NCI-H510A (cell line): ENCODE data around the gene IL15RA.
"Not testable (repeated sequence)": the region's sequence is repeated elsewhere in the genome, so short reads cannot be mapped to it uniquely, and the experiment has no call there.

Source experiments
- DNase-seq: peaks from one replicate; lab custom pipeline; 2025; lab: John Stamatoyannopoulos, UW

Gene IL15RA

GRCh38 chr10:5968681-5969453, 8.5 kb downstream of the IL15RA start:
- DNase-seq, result no peak

GRCh38 chr10:5968037-5968680, 9.2 kb downstream of the IL15RA start:
- no peak for DNase-seq

GRCh38 chr10:5965266-5965665, 12.1 kb downstream of the IL15RA start:
- no peak for DNase-seq

- no peak for DNase-seq
Observed at GRCh38 chr10:5964736-5965135, 12.6 kb downstream of the IL15RA start.

- DNase-seq, result no peak
Observed at GRCh38 chr10:5963591-5963990, 13.8 kb downstream of the IL15RA start.

- DNase-seq, result no peak
Observed at GRCh38 chr10:5963071-5963470, 14.3 kb downstream of the IL15RA start.

- not testable (repeated sequence) for DNase-seq
Observed at GRCh38 chr10:5962358-5962940, 14.9 kb downstream of the IL15RA start.

GRCh38 chr10:5961405-5962100, 15.8 kb downstream of the IL15RA start:
- DNase-seq, result no peak

GRCh38 chr10:5960973-5961275, 16.4 kb downstream of the IL15RA start:
- not testable (repeated sequence) for DNase-seq

GRCh38 chr10:5960070-5960972, 17.0 kb downstream of the IL15RA start:
- DNase-seq, result no peak

- no peak for DNase-seq
Observed at GRCh38 chr10:5959581-5960069, 17.7 kb downstream of the IL15RA start.

- DNase-seq, result no peak
Observed at GRCh38 chr10:5959142-5959541, 18.2 kb downstream of the IL15RA start.

- no peak for DNase-seq
Observed at GRCh38 chr10:5958675-5959074, 18.7 kb downstream of the IL15RA start.

GRCh38 chr10:5958077-5958476, 19.3 kb downstream of the IL15RA start:
- no peak for DNase-seq

- DNase-seq, result no peak
Observed at GRCh38 chr10:5956146-5956936, 21.0 kb downstream of the IL15RA start.

GRCh38 chr10:5953676-5954075, 23.7 kb downstream of the IL15RA start:
- DNase-seq, result no peak

GRCh38 chr10:5952731-5953385, 24.5 kb downstream of the IL15RA start:
- DNase-seq, result no peak

- no peak for DNase-seq
Observed at GRCh38 chr10:5951721-5952407, 25.5 kb downstream of the IL15RA start.

- no peak for DNase-seq
Observed at GRCh38 chr10:5951167-5951711, 26.1 kb downstream of the IL15RA start.
